Spleen (tissue), 7 donors: Measurements from ENCODE around the gene CCNH.

Source experiments
- POLR2AphosphoS5 ChIP-seq, 3 donors: sonication (generic); formaldehyde crosslinking; IDR thresholded peaks; one replicate each; pipeline ENCODE4 v1.5.1; 2017; ENCODE audit warnings: antibody characterized with exemption in 3 of 3
- TF ChIP-seq, protein P1 (sequence below), 11 experiments: fragments of 200-600 bp in 7 of 11; fragments of 450-650 bp in 4 of 11; sonication (generic) in 4 of 11; IDR thresholded peaks in 8 of 11; conservative IDR thresholded peaks in 3 of 11; 1 replicate in 7 of 11; 2 replicates in 4 of 11; pipeline versions ENCODE4 v1.4.0 to v1.8.0; 2016 to 2021; ENCODE audit warnings: antibody characterized with exemption in 11 of 11, inconsistent platforms in 4 of 11, mild to moderate bottlenecking in 1 of 11
- donor health status: DM: no; HTN: no; CAD: no; lungs with moderate emphysema.
- donor health status: DM: no; HTN: no; CAD: no.
- donor health status: DM: no; HTN: no; CAD: no.

GRCh38 chr5:87361031-87361445, 51.7 kb downstream of the CCNH start:
- TF ChIP-seq, protein P1, sequence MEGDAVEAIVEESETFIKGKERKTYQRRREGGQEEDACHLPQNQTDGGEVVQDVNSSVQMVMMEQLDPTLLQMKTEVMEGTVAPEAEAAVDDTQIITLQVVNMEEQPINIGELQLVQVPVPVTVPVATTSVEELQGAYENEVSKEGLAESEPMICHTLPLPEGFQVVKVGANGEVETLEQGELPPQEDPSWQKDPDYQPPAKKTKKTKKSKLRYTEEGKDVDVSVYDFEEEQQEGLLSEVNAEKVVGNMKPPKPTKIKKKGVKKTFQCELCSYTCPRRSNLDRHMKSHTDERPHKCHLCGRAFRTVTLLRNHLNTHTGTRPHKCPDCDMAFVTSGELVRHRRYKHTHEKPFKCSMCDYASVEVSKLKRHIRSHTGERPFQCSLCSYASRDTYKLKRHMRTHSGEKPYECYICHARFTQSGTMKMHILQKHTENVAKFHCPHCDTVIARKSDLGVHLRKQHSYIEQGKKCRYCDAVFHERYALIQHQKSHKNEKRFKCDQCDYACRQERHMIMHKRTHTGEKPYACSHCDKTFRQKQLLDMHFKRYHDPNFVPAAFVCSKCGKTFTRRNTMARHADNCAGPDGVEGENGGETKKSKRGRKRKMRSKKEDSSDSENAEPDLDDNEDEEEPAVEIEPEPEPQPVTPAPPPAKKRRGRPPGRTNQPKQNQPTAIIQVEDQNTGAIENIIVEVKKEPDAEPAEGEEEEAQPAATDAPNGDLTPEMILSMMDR (IDR thresholded peaks at IDR 0.05 in 8 of 11, conservative IDR thresholded peaks at IDR 0.05 in 3 of 11): no peak
- TF ChIP-seq POLR2AphosphoS5 (IDR thresholded peaks at IDR 0.05): no peak
